ENCODE data around the gene PASD1. TPM values are rescaled to one million over a fixed set of nuclear protein-coding genes. Genes with fewer than 3 reads are reported as not detected.
A peak's percentile ranks its signal among the peaks of the same experiment; 100 is the strongest.

The PASD1 gene
- polyA plus RNA-seq, 5 donors = 0.06 to 0.16 (median 0.09) TPM

- no peak for DNase-seq
Observed at GRCh38 chrX:151701531-151701930, 138.1 kb downstream of the PASD1 start.

GRCh38 chrX:151702026-151702714 lies 138.7 kb downstream of the PASD1 start:
- DNase-seq = no peak

- DNase-seq = no peak
Observed at GRCh38 chrX:151702741-151703340, 139.4 kb downstream of the PASD1 start.

- peak in 1 of 2 donors; percentile 34 for DNase-seq
Observed at GRCh38 chrX:151703487-151703886, 140.0 kb downstream of the PASD1 start.

- DNase-seq = no peak
Observed at GRCh38 chrX:151704041-151704663, 140.7 kb downstream of the PASD1 start.

GRCh38 chrX:151708821-151709220 lies 145.3 kb downstream of the PASD1 start:
- no peak for DNase-seq

GRCh38 chrX:151710457-151710856 lies 147.0 kb downstream of the PASD1 start:
- DNase-seq = no peak

- no peak for DNase-seq
Observed at GRCh38 chrX:151711154-151711553, 147.7 kb downstream of the PASD1 start.

- no peak for DNase-seq
Observed at GRCh38 chrX:151711787-151712186, 148.3 kb downstream of the PASD1 start.

GRCh38 chrX:151712253-151712652 lies 148.8 kb downstream of the PASD1 start:
- DNase-seq = no peak

GRCh38 chrX:151713849-151714248 lies 150.4 kb downstream of the PASD1 start:
- DNase-seq = no peak

- no peak for DNase-seq
Observed at GRCh38 chrX:151714362-151714761, 150.9 kb downstream of the PASD1 start.

GRCh38 chrX:151715752-151716151 lies 152.3 kb downstream of the PASD1 start, which contains the start of gene FATE1:
Gene FATE1, plus strand, starts transcription at chrX:151716035. Its CDS starts 85 bp downstream, at chrX:151716120.
- DNase-seq = no peak

GRCh38 chrX:151722241-151722846 lies 158.9 kb downstream of the PASD1 start:
- peak; percentile 24 to 38 for DNase-seq

- no peak for DNase-seq
Observed at GRCh38 chrX:151723156-151723760, 159.8 kb downstream of the PASD1 start.

GRCh38 chrX:151724563-151725337 lies 161.3 kb downstream of the PASD1 start:
- no peak for DNase-seq

GRCh38 chrX:151725338-151725614 lies 161.8 kb downstream of the PASD1 start:
- no peak for DNase-seq

Measured in right lung (tissue), 5 donors.